HFFc6 (cell line): ENCODE measurements around the gene SPTA1. TPM values are rescaled to one million over a fixed set of nuclear protein-coding genes. Genes with fewer than 3 reads are reported as not detected.

Experiments
- DNase-seq: peaks from one replicate; pipeline ENCODE4 v3.0.0-alpha.2; 2018
- H3K27ac Mint-ChIP-seq: 2 replicates; pipeline ENCODE4 v1.8.0; 2020; ENCODE audit warnings: mild to moderate bottlenecking, mixed read lengths
- H3K27me3 Mint-ChIP-seq: 2 replicates; pipeline ENCODE4 v1.8.0; 2021; ENCODE audit warnings: mild to moderate bottlenecking, moderate library complexity, mixed read lengths; ENCODE audit not compliant: insufficient read depth
- H3K36me3 Mint-ChIP-seq: 2 replicates; pipeline ENCODE4 v1.8.0; 2021; ENCODE audit warnings: low read depth, mixed read lengths
- H3K4me1 Mint-ChIP-seq: 2 replicates; pipeline ENCODE4 v1.8.0; 2020; ENCODE audit warnings: low read depth, mixed read lengths
- H3K4me3 Mint-ChIP-seq: 2 replicates; pipeline ENCODE4 v1.8.0; 2020; ENCODE audit warnings: mild to moderate bottlenecking, moderate library complexity, mixed read lengths
- H3K9me3 Mint-ChIP-seq: 2 replicates; pipeline ENCODE4 v1.8.0; 2020; ENCODE audit warnings: mild to moderate bottlenecking, mixed read lengths
- CTCF ChIP-seq: fragments of 200-600 bp; sonication (generic); IDR thresholded peaks from 2 replicates; pipeline ENCODE4 v1.5.0; 2021; ENCODE audit warnings: antibody characterized with exemption, mild to moderate bottlenecking
- total RNA-seq, 6 experiments: library from RNA; stranded (reverse); fragmentation: NEBNext Ultra II Directional; extraction: Animal tissue kit (Norgen Biotek cat#: 25700); gene quantifications; 2 replicates in 1 of 6; 3 replicates in 5 of 6; pipeline ENCODE4 v1.2.3, GENCODE V29; 2021

SPTA1 gene
- total RNA-seq, 6 experiments from 2014 or later: not detected

GRCh38 chr1:158728510-158729225 is 42.2 kb upstream of the SPTA1 start:
- H3K27ac Mint-ChIP-seq: no peak overlapping the region
- H3K4me3 Mint-ChIP-seq: no peak overlapping the region
- no peak for TF ChIP-seq CTCF
- H3K27me3 Mint-ChIP-seq: no peaks in the 10 kb centered on the region; the same call in none of the 2 replicates
- H3K9me3 Mint-ChIP-seq: peaks cover 4% of the 10 kb centered on the region
- no peaks in the 10 kb centered on the region for H3K4me1 Mint-ChIP-seq
- DNase-seq: no peak
- H3K36me3 Mint-ChIP-seq: no peaks in the 10 kb centered on the region

- Mint-ChIP-seq H3K9me3 (peaks cover 5% of the 10 kb centered on the region), H3K27me3 (no peaks in the 10 kb centered on the region; the same call in 1 of the 2 replicates), H3K27ac (no peak overlapping the region), H3K36me3 (no peaks in the 10 kb centered on the region), H3K4me1 (no peaks in the 10 kb centered on the region), H3K4me3 (no peak overlapping the region)
- TF ChIP-seq CTCF: no peak
- DNase-seq: no peak
Observed at GRCh38 chr1:158724442-158724841, 37.9 kb upstream of the SPTA1 start.

GRCh38 chr1:158720620-158721019 is 34.1 kb upstream of the SPTA1 start, which contains the start of gene OR6K3:
TSS of gene OR6K3 (minus strand) at chr1:158720720. CDS start at chr1:158718115, 2,605 bp downstream.
- H3K27ac Mint-ChIP-seq: no peak within 1 kb of the TSS

GRCh38 chr1:158719664-158720063 is 33.1 kb upstream of the SPTA1 start:
- TF ChIP-seq CTCF: no peak
- no peaks in the 10 kb centered on the region for H3K36me3 Mint-ChIP-seq
- H3K9me3 Mint-ChIP-seq: peaks cover 19% of the 10 kb centered on the region
- peaks cover 2% of the 10 kb centered on the region for H3K27me3 Mint-ChIP-seq
- no peak for DNase-seq
- no peaks in the 10 kb centered on the region for H3K4me1 Mint-ChIP-seq
- no peak overlapping the region for H3K4me3 Mint-ChIP-seq
- no peak overlapping the region for H3K27ac Mint-ChIP-seq

More at GRCh38 chr1:158720620-158721019, 34.1 kb upstream of the SPTA1 start, which contains the start of gene OR6K3:
- no peak for DNase-seq
- peaks cover 19% of the 10 kb centered on the region for H3K9me3 Mint-ChIP-seq
- peaks cover 2% of the 10 kb centered on the region for H3K27me3 Mint-ChIP-seq
- H3K4me3 Mint-ChIP-seq: no peak within 1 kb of the TSS
- TF ChIP-seq CTCF: no peak
- H3K36me3 Mint-ChIP-seq: no peaks in the 10 kb centered on the region
- H3K4me1 Mint-ChIP-seq: no peaks in the 10 kb centered on the region

- DNase-seq: no peak
- Mint-ChIP-seq H3K9me3 (peaks cover 20% of the 10 kb centered on the region), H3K27ac (no peak overlapping the region), H3K4me1 (no peaks in the 10 kb centered on the region), H3K4me3 (no peak overlapping the region), H3K36me3 (no peaks in the 10 kb centered on the region), H3K27me3 (peaks cover 2% of the 10 kb centered on the region)
- TF ChIP-seq CTCF: no peak
Observed at GRCh38 chr1:158717344-158717743, 30.8 kb upstream of the SPTA1 start.
